GM19193 (cell line): ENCODE data around the gene MCTP1.

Experiments used
- POLR2A ChIP-seq: IDR thresholded peaks from 4 replicates; pipeline ENCODE4 v1.6.1; 2011; ENCODE audit not compliant: insufficient read depth, insufficient read length; ENCODE audit errors: extremely low read depth

MCTP1 gene

DNA sequence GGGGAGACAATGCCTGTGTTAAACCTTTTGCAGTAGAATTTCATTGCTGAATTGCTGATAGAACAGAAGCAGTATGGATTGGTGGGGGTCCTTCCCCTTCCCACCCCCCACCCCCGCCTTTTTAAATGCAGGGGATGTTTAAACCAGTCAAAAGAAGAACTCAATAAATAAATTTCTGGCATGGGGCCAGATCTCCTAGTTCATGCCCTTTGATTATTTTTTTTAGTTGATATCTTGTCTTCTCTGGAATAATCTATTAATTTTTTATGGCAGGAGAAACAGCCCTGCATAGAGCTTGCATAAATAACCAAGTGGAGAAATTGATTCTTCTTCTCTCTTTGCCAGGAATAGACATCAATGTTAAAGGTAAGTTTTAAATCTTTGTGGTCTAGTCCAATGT, 593.6 kb downstream of the MCTP1 start:
- no peak for TF ChIP-seq POLR2A

DNA sequence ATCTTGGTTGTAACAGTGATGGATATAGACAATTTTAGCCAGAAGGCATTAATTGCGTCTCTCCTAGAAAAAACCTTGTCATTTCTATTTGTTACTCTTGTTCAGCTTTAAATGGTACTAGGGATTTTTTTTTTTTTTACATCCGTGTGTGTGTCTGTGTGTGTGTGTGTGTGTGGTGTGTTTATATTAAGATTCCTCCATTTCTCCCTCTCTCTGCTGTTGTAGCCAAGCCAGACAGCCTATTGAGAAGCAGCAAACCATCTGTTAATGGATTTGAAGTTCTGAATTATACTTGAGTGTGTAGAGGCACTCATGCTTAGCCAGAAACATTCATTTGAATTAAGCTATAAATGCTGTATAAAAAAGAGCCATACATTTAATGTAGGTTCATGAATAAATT, 594.1 kb downstream of the MCTP1 start:
- TF ChIP-seq POLR2A: no peak

GRCh38 chr5:94689908-94690307, 595.0 kb downstream of the MCTP1 start:
- no peak for TF ChIP-seq POLR2A

DNA sequence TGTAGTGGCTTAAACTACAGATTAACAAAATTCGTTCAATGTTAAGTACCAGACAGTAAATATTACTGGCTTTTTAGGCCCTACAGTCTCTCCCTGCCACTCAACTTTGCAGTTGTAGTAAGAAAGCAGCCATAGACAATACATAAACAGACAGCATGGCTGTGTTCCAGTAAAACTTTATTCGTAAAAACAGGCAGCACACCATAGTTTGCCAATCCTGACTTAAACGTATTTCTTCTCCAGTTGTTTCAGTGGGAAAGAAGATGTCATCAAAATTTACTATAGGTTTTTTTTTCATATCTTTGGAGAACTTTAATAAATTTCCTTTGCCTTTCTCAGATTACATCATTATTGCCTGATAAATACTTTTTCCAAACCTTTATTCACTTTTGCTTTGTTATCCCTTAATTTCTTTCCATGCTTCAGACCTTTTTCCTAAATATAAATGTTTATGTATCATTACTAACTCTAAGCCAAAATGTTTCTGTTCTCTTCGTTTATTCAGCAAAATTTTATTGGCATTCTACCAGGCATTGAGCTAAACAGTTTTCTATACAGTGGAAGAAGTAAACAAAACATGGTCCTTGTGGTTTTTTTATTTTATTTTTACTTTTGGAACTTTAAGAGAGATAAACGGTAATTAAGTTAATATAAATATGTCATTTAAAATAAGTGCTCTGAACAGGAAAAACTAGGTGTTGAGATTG, 601.9 kb downstream of the MCTP1 start:
- no peak for TF ChIP-seq POLR2A

GRCh38 chr5:94675965-94676618, 608.8 kb downstream of the MCTP1 start:
- no peak for TF ChIP-seq POLR2A

- no peak for TF ChIP-seq POLR2A
These were observed 610.2 kb downstream of the MCTP1 start for GRCh38 chr5:94674490-94675382.

GRCh38 chr5:94672746-94673145, 612.1 kb downstream of the MCTP1 start:
- TF ChIP-seq POLR2A: no peak

GRCh38 chr5:94670726-94671125, 614.2 kb downstream of the MCTP1 start:
- no peak for TF ChIP-seq POLR2A

GRCh38 chr5:94667937-94668336, 617.0 kb downstream of the MCTP1 start:
- no peak for TF ChIP-seq POLR2A

- no peak for TF ChIP-seq POLR2A
These were observed 623.8 kb downstream of the MCTP1 start for GRCh38 chr5:94661086-94661485.

- no peak for TF ChIP-seq POLR2A
These were observed 624.4 kb downstream of the MCTP1 start for GRCh38 chr5:94660506-94660905.

DNA sequence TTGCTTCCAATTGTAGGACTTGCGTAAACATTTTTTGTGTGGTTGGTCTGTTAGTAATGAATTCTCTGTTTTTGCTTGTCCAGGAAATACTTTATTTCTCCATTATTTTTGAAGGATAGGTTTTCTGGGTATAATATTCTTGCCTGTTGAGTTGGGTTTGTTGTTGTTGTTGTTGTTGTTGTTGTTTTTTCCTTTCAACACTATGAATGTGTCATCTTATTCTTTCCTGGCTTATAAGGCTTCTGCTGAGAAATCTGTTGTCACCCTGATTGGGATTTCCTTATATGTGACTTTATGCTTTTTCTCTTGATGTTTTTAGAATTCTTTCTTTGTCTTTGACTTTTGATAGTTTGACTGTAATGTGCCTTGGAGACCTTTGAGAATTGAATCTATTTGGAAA, 626.6 kb downstream of the MCTP1 start:
- TF ChIP-seq POLR2A: no peak
